ENCODE measurements around the gene COL4A6.

GRCh38 chrX:108131471-108131870 is 306.8 kb downstream of the COL4A6 start:
- TF ChIP-seq POLR2A (IDR thresholded peaks at IDR 0.05; ENCODE audit: low read length) (no peak), GATA1 (IDR thresholded peaks at IDR 0.05; ENCODE audit: low read depth, low read length) (no peak)
